Sigmoid colon (tissue), 7 donors: Measurements from ENCODE around the gene PRG2. TPM values are rescaled to one million over a fixed set of nuclear protein-coding genes. Genes with fewer than 3 reads are reported as not detected.
A peak's percentile ranks its signal among the peaks of the same experiment; 100 is the strongest.

Experiments
- DNase-seq: peaks from one replicate; pipeline ENCODE4 v3.0.0-alpha.2; 2019
- H3K27ac ChIP-seq, 4 donors: fragments of 200-600 bp; sonication (generic); one replicate each; pipeline ENCODE4 v1.5.1; 2016 to 2019; ENCODE audit warnings: mild to moderate bottlenecking in 1 of 4
- H3K27me3 ChIP-seq, 3 donors: fragments of 200-600 bp; sonication (generic); one replicate each; pipeline ENCODE4 v1.5.1; 2019; ENCODE audit warnings: mild to moderate bottlenecking in 1 of 3
- H3K36me3 ChIP-seq, 4 donors: fragments of 200-600 bp; sonication (generic); one replicate each; pipeline ENCODE4 v1.5.1; 2016 to 2019
- H3K4me1 ChIP-seq, 4 donors: fragments of 200-600 bp; sonication (generic); one replicate each; pipeline ENCODE4 v1.5.1; 2017 to 2019
- H3K4me3 ChIP-seq, 4 donors: fragments of 200-600 bp; sonication (generic); one replicate each; pipeline ENCODE4 v1.5.1; 2017 to 2019; ENCODE audit warnings: mild to moderate bottlenecking in 2 of 4, moderate library complexity in 1 of 4
- H3K9me3 ChIP-seq, 4 donors: fragments of 200-600 bp in 3 of 4; sonication (generic) in 3 of 4; one replicate each; pipeline versions ENCODE4 v1.5.1 to v1.6.1; 2013 to 2019
- EP300 ChIP-seq, 4 donors: sonication (generic); formaldehyde crosslinking; IDR thresholded peaks; one replicate each; pipeline ENCODE4 v1.6.1; 2017; ENCODE audit warnings: antibody characterized with exemption in 4 of 4
- POLR2A ChIP-seq, 2 donors: fragments of 450-650 bp; IDR thresholded peaks; one replicate each; pipeline ENCODE4 v1.6.1; 2016; ENCODE audit warnings: antibody characterized with exemption in 2 of 2, mild to moderate bottlenecking in 2 of 2, moderate library complexity in 2 of 2
- POLR2AphosphoS5 ChIP-seq, 4 donors: sonication (generic); formaldehyde crosslinking; IDR thresholded peaks; one replicate each; pipeline ENCODE4 v1.6.1; 2017; ENCODE audit warnings: antibody characterized with exemption in 4 of 4
- WGBS, 2 donors: extraction: QIAGEN DNeasy Blood & Tissue Kit; methylation state at CpG; one replicate each; pipeline ENCODE4 v1.1.7; 2013; 5-methylcytosine and 5-hydroxymethylcytosine counted together
- intact Hi-C: fragments of 100-400 bp; cut with DNase I; formaldehyde crosslinking; loops from one replicate; pipeline ENCODE4 v1.15.1; 2023
- polyA plus RNA-seq, 3 donors: library from polyadenylated mRNA; stranded (reverse); fragments of 200-250 nt; gene quantifications; one replicate each; pipeline ENCODE4 v1.2.3, GENCODE V29; 2013
- total RNA-seq, 4 donors: library from RNA; depleted of rRNA; stranded (reverse); fragments of >200 nt; gene quantifications; one replicate each; pipeline ENCODE4 v1.1.0, GENCODE V29; 2016
- TF ChIP-seq, protein P1 (sequence below), 4 experiments: fragments of 450-650 bp in 3 of 4; fragments of 200-600 bp in 1 of 4; IDR thresholded peaks; one replicate each; pipeline ENCODE4 v1.5.1; 2016 to 2019; ENCODE audit warnings: antibody characterized with exemption in 4 of 4, mild to moderate bottlenecking in 3 of 4, moderate library complexity in 2 of 4
- donor health status: healthy with polysubstance abuse.
- donor health status: Bipolar disorder and iron deficiency.
- donor health status: healthy.

PRG2 gene
- total and polyA plus RNA-seq, 7 donors = not detected

GRCh38 chr11:57409321-57410100, 19.1 kb upstream of the PRG2 start:
- no peaks in the 10 kb centered on the region for H3K4me1 ChIP-seq
- intact Hi-C loops = no loop called here
- H3K27ac ChIP-seq = no peak overlapping the region
- peaks cover 9 to 78% (median 26%) of the 10 kb centered on the region in 4 donors for H3K36me3 ChIP-seq
- no peak for DNase-seq
- TF ChIP-seq POLR2A (IDR thresholded peaks at IDR 0.05) (no peak), EP300 (IDR thresholded peaks at IDR 0.05) (no peak), POLR2AphosphoS5 (IDR thresholded peaks at IDR 0.05) (no peak)
- TF ChIP-seq, protein P1, sequence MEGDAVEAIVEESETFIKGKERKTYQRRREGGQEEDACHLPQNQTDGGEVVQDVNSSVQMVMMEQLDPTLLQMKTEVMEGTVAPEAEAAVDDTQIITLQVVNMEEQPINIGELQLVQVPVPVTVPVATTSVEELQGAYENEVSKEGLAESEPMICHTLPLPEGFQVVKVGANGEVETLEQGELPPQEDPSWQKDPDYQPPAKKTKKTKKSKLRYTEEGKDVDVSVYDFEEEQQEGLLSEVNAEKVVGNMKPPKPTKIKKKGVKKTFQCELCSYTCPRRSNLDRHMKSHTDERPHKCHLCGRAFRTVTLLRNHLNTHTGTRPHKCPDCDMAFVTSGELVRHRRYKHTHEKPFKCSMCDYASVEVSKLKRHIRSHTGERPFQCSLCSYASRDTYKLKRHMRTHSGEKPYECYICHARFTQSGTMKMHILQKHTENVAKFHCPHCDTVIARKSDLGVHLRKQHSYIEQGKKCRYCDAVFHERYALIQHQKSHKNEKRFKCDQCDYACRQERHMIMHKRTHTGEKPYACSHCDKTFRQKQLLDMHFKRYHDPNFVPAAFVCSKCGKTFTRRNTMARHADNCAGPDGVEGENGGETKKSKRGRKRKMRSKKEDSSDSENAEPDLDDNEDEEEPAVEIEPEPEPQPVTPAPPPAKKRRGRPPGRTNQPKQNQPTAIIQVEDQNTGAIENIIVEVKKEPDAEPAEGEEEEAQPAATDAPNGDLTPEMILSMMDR (IDR thresholded peaks at IDR 0.05) = no peak
- H3K9me3 ChIP-seq = no peaks in the 10 kb centered on the region
- no peak overlapping the region for H3K4me3 ChIP-seq
- H3K27me3 ChIP-seq = no peaks in the 10 kb centered on the region
- WGBS, 2 donors = 95 to 96% methylated on average over 18 of the region's 18 CpGs

GRCh38 chr11:57408771-57409170, 18.3 kb upstream of the PRG2 start:
- Histone ChIP-seq H3K4me3 (no peak overlapping the region), H3K4me1 (no peaks in the 10 kb centered on the region), H3K27me3 (no peaks in the 10 kb centered on the region), H3K9me3 (no peaks in the 10 kb centered on the region), H3K36me3 (peaks cover 5 to 71% (median 25%) of the 10 kb centered on the region in 4 donors), H3K27ac (no peak overlapping the region)
- DNase-seq = no peak
- TF ChIP-seq, protein P1 (IDR thresholded peaks at IDR 0.05) = no peak
- no peak for TF ChIP-seq POLR2AphosphoS5 (IDR thresholded peaks at IDR 0.05)
- TF ChIP-seq EP300 (IDR thresholded peaks at IDR 0.05) = no peak
- no peak for TF ChIP-seq POLR2A (IDR thresholded peaks at IDR 0.05)
- intact Hi-C loops = no loop called here
- 66 to 77% methylated on average over 2 of the region's 2 CpGs for WGBS, 2 donors

- intact Hi-C loops = no loop called here
- WGBS, 2 donors = 94% methylated on average over 8 of the region's 8 CpGs
- Histone ChIP-seq H3K27me3 (no peaks in the 10 kb centered on the region), H3K4me1 (no peaks in the 10 kb centered on the region), H3K36me3 (peaks cover 5 to 63% (median 23%) of the 10 kb centered on the region in 4 donors), H3K27ac (peak overlapping the region in 1 of 4 donors; percentile 37), H3K4me3 (no peak overlapping the region), H3K9me3 (no peaks in the 10 kb centered on the region)
- no peak for DNase-seq
- TF ChIP-seq POLR2A (IDR thresholded peaks at IDR 0.05) = no peak
- TF ChIP-seq, protein P1 (IDR thresholded peaks at IDR 0.05) = no peak
- TF ChIP-seq EP300 (IDR thresholded peaks at IDR 0.05) = no peak
- no peak for TF ChIP-seq POLR2AphosphoS5 (IDR thresholded peaks at IDR 0.05)
Observed at GRCh38 chr11:57407941-57408475, 17.6 kb upstream of the PRG2 start.

DNA sequence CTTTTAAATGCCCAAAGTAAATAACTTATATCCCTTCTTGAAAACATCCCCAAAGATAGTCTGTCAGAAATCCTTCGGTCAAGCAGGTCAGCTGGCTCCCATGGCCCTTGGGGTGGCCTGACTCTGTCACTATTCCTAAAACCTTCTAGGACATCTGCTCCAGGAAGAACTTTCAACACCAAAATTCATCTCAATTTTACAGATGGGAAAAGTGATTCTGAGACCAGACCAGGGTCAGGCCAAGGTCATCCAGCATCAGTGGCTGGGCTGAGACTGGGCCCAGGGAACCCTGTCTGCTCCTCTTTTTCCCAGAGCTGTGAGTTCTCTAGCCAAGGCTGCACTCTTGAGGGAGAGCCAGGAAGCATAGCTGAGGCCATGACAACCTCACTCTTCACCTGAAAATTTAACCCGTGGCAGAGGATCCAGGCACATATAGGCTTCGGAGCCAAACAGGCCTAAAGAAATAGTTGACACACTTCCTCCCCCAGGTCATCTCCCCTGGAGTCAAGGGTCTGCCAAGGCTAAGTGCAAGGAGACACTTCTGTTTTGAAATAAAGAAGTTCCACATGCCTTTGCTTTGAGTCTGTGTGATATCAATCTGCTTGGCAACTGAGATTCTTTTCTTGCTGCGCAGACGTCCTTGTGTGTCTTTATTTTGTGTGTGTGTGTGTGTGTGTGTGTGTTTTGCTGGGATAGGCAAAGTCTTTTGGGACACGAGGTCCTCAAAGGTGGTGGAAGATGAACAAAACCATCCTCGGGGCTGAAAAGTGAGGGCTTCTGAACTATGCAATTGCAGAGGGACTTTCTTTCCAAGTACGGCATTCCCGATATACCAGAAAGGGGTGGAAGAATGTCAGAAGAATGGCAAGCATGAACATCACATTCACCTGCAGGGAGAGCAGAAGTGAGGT, 16.8 kb upstream of the PRG2 start:
- TF ChIP-seq POLR2AphosphoS5 (IDR thresholded peaks at IDR 0.05) (no peak), EP300 (IDR thresholded peaks at IDR 0.05) (no peak), POLR2A (IDR thresholded peaks at IDR 0.05) (no peak)
- TF ChIP-seq, protein P1 (IDR thresholded peaks at IDR 0.05) = no peak
- intact Hi-C loops = no loop called here
- Histone ChIP-seq H3K27ac (peak overlapping the region in 2 of 4 donors; percentile 1 to 37), H3K4me3 (no peak overlapping the region), H3K36me3 (peaks cover 5 to 58% (median 23%) of the 10 kb centered on the region in 4 donors), H3K4me1 (no peaks in the 10 kb centered on the region), H3K27me3 (no peaks in the 10 kb centered on the region), H3K9me3 (no peaks in the 10 kb centered on the region)
- 87% methylated on average over 9 of the region's 9 CpGs for WGBS, 2 donors
- DNase-seq = no peak
